ENCODE measurements around the gene OSBPL5.

OSBPL5 gene

DNA sequence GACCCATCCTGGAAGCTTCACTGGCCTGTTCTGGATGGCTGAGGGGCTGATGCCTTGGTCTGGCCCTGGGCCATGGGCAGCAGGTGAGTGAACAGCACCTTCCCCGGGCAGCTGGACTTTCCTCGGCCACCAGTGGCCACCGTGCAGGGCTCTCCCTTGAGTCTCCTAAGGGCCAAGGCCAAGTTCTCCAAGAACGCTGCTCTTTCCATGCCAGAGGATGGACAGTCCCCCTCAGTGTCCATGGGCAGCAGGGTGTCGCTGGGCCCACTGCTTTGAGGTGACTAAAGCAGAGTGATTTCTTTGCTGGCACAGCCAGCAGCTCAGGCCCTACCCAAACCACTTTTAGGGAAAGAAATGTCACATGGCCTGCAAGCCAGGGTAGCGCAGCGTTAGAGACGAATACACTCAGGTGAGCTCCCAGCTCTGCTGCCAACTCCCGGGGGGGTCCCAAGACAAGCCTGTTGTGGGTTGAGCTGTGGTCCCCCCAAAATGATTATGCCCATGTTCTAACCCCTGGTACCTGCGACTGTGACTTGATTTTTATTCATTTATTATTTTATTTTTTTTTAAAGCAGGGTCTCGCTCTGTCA lies 104.6 kb downstream of the OSBPL5 start:
- no peak overlapping the region for H3K4me3 ChIP-seq (ENCODE audit: low read length)
- H3K9ac ChIP-seq (ENCODE audit: low read length), result no peak overlapping the region
- H3K4me1 ChIP-seq (ENCODE audit: control insufficient read depth, insufficient read depth, low read length), result no peaks in the 10 kb centered on the region
- no peak overlapping the region for H3K27ac ChIP-seq (ENCODE audit: low read depth, low read length)
- H3K27me3 ChIP-seq (ENCODE audit: control insufficient read depth, insufficient read depth, low read length), result no peaks in the 10 kb centered on the region
- H3K36me3 ChIP-seq (ENCODE audit: control insufficient read depth, insufficient read depth, low read length), result no peaks in the 10 kb centered on the region

DNA sequence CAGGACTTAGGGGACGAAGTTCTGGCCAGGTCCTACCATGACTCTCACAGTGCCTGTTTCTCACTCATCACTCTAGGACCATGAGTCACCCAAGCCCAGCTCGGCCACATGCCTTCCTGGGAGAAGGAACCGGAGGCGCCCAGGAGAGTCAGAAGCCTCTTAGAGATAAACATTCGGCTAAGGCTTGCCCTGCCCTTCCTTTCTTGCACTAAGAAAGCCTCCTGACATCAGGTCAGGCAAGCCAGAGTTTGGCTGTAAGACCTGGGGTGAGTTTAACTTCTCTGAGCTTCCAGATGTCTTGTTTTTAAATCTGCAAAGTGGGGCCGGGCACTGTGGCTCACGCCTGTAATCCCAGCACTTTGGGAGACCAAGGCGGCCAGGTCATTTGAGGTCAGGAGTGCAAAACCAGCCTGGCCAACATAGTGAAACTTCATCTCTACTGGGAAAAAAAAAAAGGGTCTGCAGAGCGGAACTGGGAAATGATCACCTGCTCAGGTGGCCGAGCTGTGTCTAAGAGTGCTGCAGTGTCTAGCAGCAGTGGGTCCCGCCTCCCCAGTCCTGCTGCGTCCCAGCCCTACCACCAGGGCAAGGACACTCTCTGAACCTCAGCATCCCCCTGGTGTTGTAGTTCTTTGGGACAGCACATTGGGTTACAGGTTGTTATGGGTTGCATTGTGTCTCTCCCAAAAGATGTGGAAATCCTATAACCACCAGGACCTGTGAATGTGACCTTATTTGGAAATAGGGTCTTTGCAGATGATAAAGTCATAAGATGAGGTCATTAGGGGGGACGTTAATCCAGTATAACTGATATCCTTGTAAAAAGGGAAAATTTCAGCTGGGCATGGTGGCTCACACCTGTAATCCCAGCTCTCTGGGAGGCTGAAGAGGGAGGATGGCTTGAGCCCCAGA lies 106.1 kb downstream of the OSBPL5 start:
- Histone ChIP-seq H3K4me3 (ENCODE audit: low read length) (no peak overlapping the region), H3K9ac (ENCODE audit: low read length) (no peak overlapping the region), H3K4me1 (ENCODE audit: control insufficient read depth, insufficient read depth, low read length) (no peaks in the 10 kb centered on the region), H3K27ac (ENCODE audit: low read depth, low read length) (no peak overlapping the region), H3K36me3 (ENCODE audit: control insufficient read depth, insufficient read depth, low read length) (peaks cover 5% of the 10 kb centered on the region), H3K27me3 (ENCODE audit: control insufficient read depth, insufficient read depth, low read length) (no peaks in the 10 kb centered on the region)

DNA sequence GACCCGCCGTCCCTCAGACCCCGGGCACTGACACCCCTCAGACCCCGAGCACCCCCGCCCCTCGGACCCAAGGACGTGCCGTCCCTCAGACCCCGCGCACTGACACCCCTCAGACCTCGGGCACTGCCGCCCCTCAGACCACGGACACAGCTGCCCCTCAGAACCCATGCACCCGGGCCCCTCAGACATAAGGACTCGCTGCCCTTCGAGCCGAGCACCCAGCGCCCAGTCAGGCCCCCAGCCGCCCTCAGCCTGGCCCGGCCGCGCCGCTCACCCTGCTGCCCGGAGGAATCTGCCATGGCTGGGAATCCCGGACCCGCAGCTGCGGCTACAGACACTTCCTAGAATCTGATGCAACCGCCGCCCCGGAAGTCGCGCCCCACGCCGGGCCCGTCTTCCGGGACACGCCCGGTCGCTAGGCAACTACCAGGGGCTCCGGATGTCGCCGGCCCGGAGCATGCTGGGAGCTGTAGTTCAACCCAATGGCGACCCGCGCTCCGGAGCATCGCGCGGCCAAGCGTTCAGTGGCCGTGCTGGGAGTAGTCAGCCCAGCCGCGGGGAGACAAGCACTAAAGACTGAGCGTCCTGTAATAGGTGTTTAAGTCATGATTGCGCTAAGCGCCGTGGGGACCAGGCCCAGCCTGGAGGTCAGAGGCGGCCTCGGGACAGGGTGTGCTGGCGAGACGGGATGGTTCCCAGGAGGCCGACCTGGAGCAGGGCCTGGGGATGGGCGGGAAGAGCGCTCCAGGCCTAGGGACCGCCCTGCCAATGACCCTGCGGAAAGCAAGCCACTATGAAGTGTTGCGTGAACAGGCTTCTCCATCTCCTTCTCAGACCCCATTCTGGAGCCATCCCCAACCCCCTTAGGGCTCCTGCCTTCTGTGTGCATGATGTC lies 107.8 kb downstream of the OSBPL5 start, which contains the start of gene CARS1:
TSS of gene CARS1 (minus strand) at position 355 of the 895 bp plus-strand sequence. CDS start at position 299, 56 bp downstream.
- H3K27ac ChIP-seq (ENCODE audit: low read depth, low read length), result peak within 1 kb of the TSS; percentile 86
- no peaks in the 10 kb centered on the region for H3K4me1 ChIP-seq (ENCODE audit: control insufficient read depth, insufficient read depth, low read length)
- no peaks in the 10 kb centered on the region for H3K27me3 ChIP-seq (ENCODE audit: control insufficient read depth, insufficient read depth, low read length)
- peak within 1 kb of the TSS; percentile 41 for H3K9ac ChIP-seq (ENCODE audit: low read length)
- peaks cover 6% of the 10 kb centered on the region for H3K36me3 ChIP-seq (ENCODE audit: control insufficient read depth, insufficient read depth, low read length)
- peak within 1 kb of the TSS; percentile 95 for H3K4me3 ChIP-seq (ENCODE audit: low read length)

DNA sequence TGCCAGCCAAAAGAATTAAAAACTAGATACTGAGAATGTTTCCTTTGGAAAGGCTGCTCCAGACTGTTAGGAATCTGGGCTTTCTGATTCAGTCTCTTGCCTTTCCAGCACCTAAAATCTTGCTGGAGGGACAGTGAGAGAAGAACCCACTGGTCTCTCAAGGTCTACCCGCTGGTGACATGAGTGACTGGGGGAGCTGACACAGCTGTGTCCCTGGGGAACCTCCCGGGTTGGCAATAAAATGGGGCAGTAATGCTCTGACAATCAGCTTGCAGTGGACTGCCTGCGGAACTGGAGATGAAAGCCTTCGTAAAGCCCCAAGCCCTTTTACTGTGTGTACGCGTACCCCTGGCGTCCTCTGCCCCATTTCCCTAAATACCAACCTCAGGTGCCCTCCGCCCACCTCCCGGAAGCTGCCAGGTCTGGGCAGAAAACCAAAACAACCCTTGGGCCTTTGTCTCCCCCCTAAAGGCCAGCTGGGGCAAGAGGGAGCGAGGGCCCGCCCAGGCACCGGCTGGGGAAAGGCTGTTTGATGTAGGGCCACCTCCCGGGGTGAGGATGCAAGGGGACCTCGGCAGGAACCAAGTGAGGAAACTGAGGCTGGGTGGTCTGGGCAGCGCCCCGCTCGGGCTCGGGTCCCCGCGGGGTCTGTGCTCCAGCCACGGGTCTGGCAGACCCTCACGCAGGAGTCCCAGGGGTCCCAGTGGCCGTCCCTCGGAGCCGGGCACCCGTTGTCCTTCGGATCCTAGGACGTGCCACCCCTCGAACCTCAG lies 108.6 kb downstream of the OSBPL5 start:
- H3K27me3 ChIP-seq (ENCODE audit: control insufficient read depth, insufficient read depth, low read length), result no peaks in the 10 kb centered on the region
- H3K4me1 ChIP-seq (ENCODE audit: control insufficient read depth, insufficient read depth, low read length), result no peaks in the 10 kb centered on the region
- peaks cover 6% of the 10 kb centered on the region for H3K36me3 ChIP-seq (ENCODE audit: control insufficient read depth, insufficient read depth, low read length)
- H3K9ac ChIP-seq (ENCODE audit: low read length), result peak overlapping the region; percentile 19
- H3K4me3 ChIP-seq (ENCODE audit: low read length), result peak overlapping the region; percentile 95
- H3K27ac ChIP-seq (ENCODE audit: low read depth, low read length), result peak overlapping the region; percentile 86

DNA sequence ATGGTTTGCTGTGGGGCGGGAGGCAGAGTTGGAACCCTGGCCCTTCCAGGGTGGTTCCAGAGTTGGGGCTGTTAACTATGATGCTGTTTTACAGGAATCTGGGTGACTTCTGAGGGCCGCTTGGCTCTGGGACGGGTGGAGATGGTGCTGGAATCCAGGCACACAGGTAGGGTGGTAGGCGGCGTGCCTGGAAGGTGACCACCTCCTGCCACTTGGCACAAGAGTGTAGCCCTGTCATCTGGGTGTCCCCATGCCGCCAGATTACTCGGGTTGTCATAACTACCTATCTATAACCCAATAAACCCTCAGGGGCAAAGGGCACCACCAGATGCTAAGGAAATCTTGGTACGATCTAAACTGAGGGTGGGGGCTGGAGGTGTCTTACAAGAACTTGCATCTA lies 109.2 kb downstream of the OSBPL5 start:
- Histone ChIP-seq H3K36me3 (ENCODE audit: control insufficient read depth, insufficient read depth, low read length) (peaks cover 6% of the 10 kb centered on the region), H3K27ac (ENCODE audit: low read depth, low read length) (no peak overlapping the region), H3K9ac (ENCODE audit: low read length) (no peak overlapping the region), H3K4me3 (ENCODE audit: low read length) (peak overlapping the region; percentile 95), H3K27me3 (ENCODE audit: control insufficient read depth, insufficient read depth, low read length) (no peaks in the 10 kb centered on the region), H3K4me1 (ENCODE audit: control insufficient read depth, insufficient read depth, low read length) (no peaks in the 10 kb centered on the region)

DNA sequence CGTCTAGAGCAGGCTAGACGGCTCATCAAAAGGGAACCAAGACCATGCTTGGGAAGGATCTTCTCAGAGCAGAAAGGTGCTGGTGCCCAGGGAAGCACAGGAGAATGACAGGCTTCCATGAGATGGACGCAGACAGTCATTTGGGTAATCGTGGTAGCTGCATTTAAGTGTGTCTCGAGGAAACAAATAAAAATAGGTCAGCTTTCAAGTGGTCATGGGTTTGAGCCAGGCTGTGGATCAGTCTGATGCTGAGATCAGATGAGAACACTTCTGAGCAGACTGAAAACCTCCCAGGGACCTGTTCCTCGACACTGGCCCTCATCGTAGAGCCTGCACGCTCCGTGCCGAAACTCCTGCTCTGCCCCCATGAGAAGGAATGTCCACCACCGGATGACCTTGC lies 112.5 kb downstream of the OSBPL5 start:
- Histone ChIP-seq H3K27ac (ENCODE audit: low read depth, low read length) (no peak overlapping the region), H3K4me3 (ENCODE audit: low read length) (no peak overlapping the region), H3K27me3 (ENCODE audit: control insufficient read depth, insufficient read depth, low read length) (no peaks in the 10 kb centered on the region), H3K9ac (ENCODE audit: low read length) (no peak overlapping the region), H3K4me1 (ENCODE audit: control insufficient read depth, insufficient read depth, low read length) (peaks cover 13% of the 10 kb centered on the region), H3K36me3 (ENCODE audit: control insufficient read depth, insufficient read depth, low read length) (peaks cover 6% of the 10 kb centered on the region)

DNA sequence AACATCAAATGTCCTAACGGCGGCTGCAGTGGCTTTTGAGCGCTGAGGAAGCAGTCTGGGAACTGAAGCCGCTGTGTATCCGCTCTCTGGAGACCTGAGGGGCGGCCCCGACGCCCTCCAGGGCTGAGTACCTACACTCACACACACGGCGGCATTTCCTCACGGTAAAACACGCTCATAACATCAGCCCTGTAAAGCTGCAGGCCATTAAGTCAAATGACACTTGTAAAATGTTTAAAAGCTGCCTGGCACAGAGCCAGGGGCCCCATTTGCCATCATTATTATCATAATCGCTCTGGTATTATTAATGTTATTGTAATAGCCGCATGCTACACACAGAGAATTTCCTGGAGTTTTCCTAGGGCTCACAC lies 113.0 kb downstream of the OSBPL5 start:
- no peak overlapping the region for H3K4me3 ChIP-seq (ENCODE audit: low read length)
- peaks cover 9% of the 10 kb centered on the region for H3K36me3 ChIP-seq (ENCODE audit: control insufficient read depth, insufficient read depth, low read length)
- no peak overlapping the region for H3K9ac ChIP-seq (ENCODE audit: low read length)
- peaks cover 13% of the 10 kb centered on the region for H3K4me1 ChIP-seq (ENCODE audit: control insufficient read depth, insufficient read depth, low read length)
- H3K27ac ChIP-seq (ENCODE audit: low read depth, low read length), result no peak overlapping the region
- H3K27me3 ChIP-seq (ENCODE audit: control insufficient read depth, insufficient read depth, low read length), result no peaks in the 10 kb centered on the region

DNA sequence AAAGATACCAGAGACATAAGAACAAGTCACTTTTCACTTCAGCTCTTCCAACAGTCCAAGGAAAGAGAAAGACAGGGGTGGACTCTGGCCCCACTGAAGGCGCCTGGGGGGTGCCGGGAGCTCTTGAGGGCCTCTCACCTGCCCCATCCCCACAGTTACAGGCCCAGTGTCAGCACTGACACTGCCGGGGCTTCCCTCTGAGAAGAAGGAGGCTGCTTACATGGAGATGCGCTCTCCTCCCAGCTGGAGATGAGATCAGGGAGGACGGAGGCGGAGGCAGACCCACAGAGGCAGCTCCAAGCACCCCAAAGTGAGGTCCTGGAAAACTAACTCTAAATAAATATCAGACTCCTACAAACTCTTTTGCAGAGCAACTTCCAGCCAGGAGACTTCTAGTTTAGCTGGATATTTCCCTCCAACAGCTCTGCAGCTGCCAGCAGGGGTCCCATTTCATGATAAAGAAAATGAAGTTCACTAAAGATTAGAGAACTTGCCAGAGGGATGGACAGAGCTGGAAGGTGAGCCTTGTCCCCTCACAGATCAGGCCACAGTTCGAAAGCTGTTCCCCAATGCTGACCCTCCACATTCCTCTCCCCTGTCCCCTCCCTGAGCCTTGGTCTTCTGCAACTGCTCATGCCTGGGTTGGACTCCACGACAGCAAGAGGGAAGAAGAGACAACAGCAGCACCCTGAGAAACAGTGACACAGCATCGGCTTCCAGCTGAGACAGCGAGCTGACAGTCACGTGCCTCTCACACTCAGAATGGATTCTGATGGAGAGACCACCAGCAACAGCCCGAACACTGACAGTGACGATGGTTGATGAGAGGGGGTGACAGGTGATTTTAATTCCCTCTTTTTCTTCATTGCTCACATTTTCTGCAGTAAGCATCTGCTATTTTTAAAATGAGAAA lies 113.7 kb downstream of the OSBPL5 start:
- peaks cover 13% of the 10 kb centered on the region for H3K4me1 ChIP-seq (ENCODE audit: control insufficient read depth, insufficient read depth, low read length)
- no peak overlapping the region for H3K4me3 ChIP-seq (ENCODE audit: low read length)
- H3K27ac ChIP-seq (ENCODE audit: low read depth, low read length), result no peak overlapping the region
- no peak overlapping the region for H3K9ac ChIP-seq (ENCODE audit: low read length)
- H3K27me3 ChIP-seq (ENCODE audit: control insufficient read depth, insufficient read depth, low read length), result no peaks in the 10 kb centered on the region
- H3K36me3 ChIP-seq (ENCODE audit: control insufficient read depth, insufficient read depth, low read length), result peaks cover 9% of the 10 kb centered on the region

DNA sequence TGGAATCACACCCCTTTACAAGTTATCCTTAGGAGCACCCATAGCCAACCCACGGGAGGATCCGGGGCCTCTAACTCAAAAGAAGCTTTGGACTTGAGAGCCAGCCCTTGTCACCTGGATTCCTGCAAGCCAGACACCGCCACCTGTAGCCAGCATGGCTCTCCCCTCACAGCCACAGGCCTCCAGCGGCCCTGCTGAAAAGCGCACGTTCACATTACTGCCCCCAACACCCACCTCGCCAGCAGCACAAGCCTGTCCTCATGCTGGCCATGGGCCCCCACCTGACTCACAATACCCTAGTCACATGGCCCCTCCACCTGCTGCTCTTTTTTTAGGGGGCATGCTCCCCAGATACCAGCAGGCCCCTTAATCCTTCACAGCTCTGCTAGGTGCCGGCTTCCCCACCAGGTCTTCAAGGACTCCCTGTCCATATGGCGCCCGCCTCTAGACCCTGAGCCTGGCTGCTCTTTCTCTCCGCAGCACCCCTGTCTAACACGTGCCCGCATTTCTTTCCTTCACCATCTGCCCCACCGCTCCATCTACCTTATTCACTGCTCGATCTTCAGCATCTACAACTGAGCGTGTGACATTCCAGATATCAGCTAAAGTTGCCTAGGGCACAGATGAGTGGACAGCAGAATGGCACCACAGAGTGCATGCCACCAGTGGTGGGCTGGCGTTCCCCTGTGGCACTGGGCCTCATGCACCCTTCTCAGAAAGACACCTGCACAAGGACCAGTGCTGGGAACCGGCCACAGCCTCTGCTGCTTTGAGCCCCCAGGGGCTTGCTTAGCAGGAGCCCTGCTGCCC lies 114.5 kb downstream of the OSBPL5 start:
- Histone ChIP-seq H3K27me3 (ENCODE audit: control insufficient read depth, insufficient read depth, low read length) (no peaks in the 10 kb centered on the region), H3K4me3 (ENCODE audit: low read length) (no peak overlapping the region), H3K4me1 (ENCODE audit: control insufficient read depth, insufficient read depth, low read length) (peaks cover 13% of the 10 kb centered on the region), H3K27ac (ENCODE audit: low read depth, low read length) (peak overlapping the region; percentile 83), H3K36me3 (ENCODE audit: control insufficient read depth, insufficient read depth, low read length) (peaks cover 9% of the 10 kb centered on the region), H3K9ac (ENCODE audit: low read length) (no peak overlapping the region)

DNA sequence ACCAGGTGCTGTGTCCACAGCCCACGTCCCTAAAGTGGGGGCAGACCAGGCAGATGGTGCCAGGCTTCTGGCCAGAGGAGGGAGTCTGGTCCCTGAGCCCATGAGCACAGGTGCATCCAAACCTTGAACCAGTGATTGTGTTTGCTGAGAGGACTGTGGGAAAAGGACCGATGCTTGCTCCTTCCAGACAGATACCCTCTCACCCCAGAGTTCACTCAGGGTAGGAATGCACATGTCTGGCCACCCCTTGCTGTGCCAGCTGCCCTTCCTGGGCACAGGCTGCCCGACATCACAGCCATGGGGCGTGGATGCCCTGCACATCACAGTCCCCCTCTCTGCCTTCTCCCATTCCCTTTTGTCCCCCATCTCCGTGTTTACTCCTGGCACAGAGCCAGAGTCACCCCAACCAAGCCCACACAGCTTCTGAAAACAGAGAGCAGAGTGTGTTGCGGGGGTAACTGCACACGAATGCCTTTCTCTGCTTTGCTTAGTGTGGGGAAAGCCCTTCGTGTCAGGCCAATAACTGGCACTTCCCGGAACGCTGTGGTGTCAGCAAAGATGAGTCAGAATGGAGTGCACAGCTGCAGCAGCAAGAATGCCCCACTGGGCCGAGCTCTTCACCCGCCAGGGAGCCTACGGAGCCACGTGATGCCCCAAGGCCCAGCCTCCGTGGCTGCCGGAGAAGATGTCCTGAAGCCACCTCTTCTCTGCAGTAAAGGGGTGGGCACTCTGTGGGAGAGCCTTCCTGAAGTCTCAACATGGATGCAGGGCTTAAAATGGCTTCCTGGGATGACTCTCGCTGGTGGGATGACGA lies 115.5 kb downstream of the OSBPL5 start:
- Histone ChIP-seq H3K27me3 (ENCODE audit: control insufficient read depth, insufficient read depth, low read length) (no peaks in the 10 kb centered on the region), H3K4me1 (ENCODE audit: control insufficient read depth, insufficient read depth, low read length) (peaks cover 13% of the 10 kb centered on the region), H3K9ac (ENCODE audit: low read length) (no peak overlapping the region), H3K4me3 (ENCODE audit: low read length) (peak overlapping the region; percentile 22), H3K36me3 (ENCODE audit: control insufficient read depth, insufficient read depth, low read length) (peaks cover 11% of the 10 kb centered on the region), H3K27ac (ENCODE audit: low read depth, low read length) (peak overlapping the region; percentile 83)

Measured in rectal smooth muscle tissue (tissue), 1 donor.